Spleen (tissue), 11 donors: ENCODE data around the gene GRIK2. TPM values are rescaled to one million over a fixed set of nuclear protein-coding genes. Genes with fewer than 3 reads are reported as not detected.

Experiments used
- DNase-seq: peaks from one replicate; pipeline ENCODE4 v3.0.0-alpha.2; 2020
- H3K27ac ChIP-seq, 8 donors: fragments of 200-600 bp; sonication (generic) in 7 of 8; 1 replicate in 4 of 8; 2 replicates in 4 of 8; pipeline versions ENCODE4 v1.5.0 to v1.8.0; 2016 to 2021; ENCODE audit warnings: inconsistent platforms in 4 of 8, mild to moderate bottlenecking in 4 of 8, moderate library complexity in 1 of 8
- H3K27me3 ChIP-seq, 7 donors: fragments of 200-600 bp; sonication (generic) in 6 of 7; replicated peaks in 1 of 7; 1 replicate in 4 of 7; 2 replicates in 3 of 7; pipeline versions ENCODE4 v1.5.0 to v1.8.0; 2016 to 2021; ENCODE audit warnings: inconsistent platforms in 3 of 7, mild to moderate bottlenecking in 1 of 7
- H3K36me3 ChIP-seq, 6 donors: fragments of 200-600 bp; sonication (generic) in 5 of 6; 1 replicate in 4 of 6; 2 replicates in 2 of 6; pipeline versions ENCODE4 v1.5.0 to v1.8.0; 2016 to 2021; ENCODE audit warnings: inconsistent platforms in 2 of 6
- H3K4me1 ChIP-seq, 6 donors: fragments of 200-600 bp; sonication (generic) in 5 of 6; 1 replicate in 3 of 6; 2 replicates in 3 of 6; pipeline versions ENCODE4 v1.5.0 to v1.8.0; 2016 to 2021; ENCODE audit warnings: inconsistent platforms in 3 of 6
- H3K4me3 ChIP-seq, 8 donors: fragments of 200-600 bp; sonication (generic) in 7 of 8; 1 replicate in 4 of 8; 2 replicates in 4 of 8; pipeline versions ENCODE4 v1.5.0 to v1.8.0; 2016 to 2021; ENCODE audit warnings: inconsistent platforms in 4 of 8, mild to moderate bottlenecking in 4 of 8, moderate library complexity in 2 of 8
- H3K9me3 ChIP-seq, 8 donors: fragments of 200-600 bp; sonication (generic) in 7 of 8; 1 replicate in 4 of 8; 2 replicates in 4 of 8; pipeline versions ENCODE4 v1.5.0 to v1.8.0; 2016 to 2021; ENCODE audit warnings: inconsistent platforms in 4 of 8
- POLR2A ChIP-seq, 3 donors: fragments of 450-650 bp; IDR thresholded peaks; one replicate each; pipeline ENCODE4 v1.5.1; 2017; ENCODE audit warnings: antibody characterized with exemption in 3 of 3, mild to moderate bottlenecking in 1 of 3
- POLR2AphosphoS5 ChIP-seq, 3 donors: sonication (generic); formaldehyde crosslinking; IDR thresholded peaks; one replicate each; pipeline ENCODE4 v1.5.1; 2017; ENCODE audit warnings: antibody characterized with exemption in 3 of 3
- WGBS, 5 donors: extraction: QIAGEN DNeasy Blood & Tissue Kit in 3 of 5; methylation state at CpG; one replicate each; pipeline versions ENCODE4 v1.1.5 to v1.1.7; 2013 to 2018; 5-methylcytosine and 5-hydroxymethylcytosine counted together
- intact Hi-C: fragments of 100-400 bp; cut with DNase I; formaldehyde crosslinking; loops from one replicate; pipeline ENCODE4 v1.15.0; 2023; ENCODE audit warnings: low total_unique reads
- polyA plus RNA-seq, 3 donors: library from polyadenylated mRNA; stranded (reverse); fragments of 200-250 nt; gene quantifications; one replicate each; pipeline ENCODE4 v1.2.1, GENCODE V29; 2013
- total RNA-seq, 7 donors: library from RNA; depleted of rRNA in 3 of 7; stranded (reverse); fragments of >200 nt in 3 of 7; fragmentation: NEBNext Ultra II Directional in 4 of 7; extraction: Animal tissue kit (Norgen Biotek cat#: 25700) in 4 of 7; gene quantifications; one replicate each; pipeline versions ENCODE4 v1.1.0 to v1.2.1, GENCODE V29; 2016 to 2021
- TF ChIP-seq, protein P1 (sequence below), 11 experiments: fragments of 200-600 bp in 7 of 11; fragments of 450-650 bp in 4 of 11; sonication (generic) in 4 of 11; IDR thresholded peaks in 8 of 11; conservative IDR thresholded peaks in 3 of 11; 1 replicate in 7 of 11; 2 replicates in 4 of 11; pipeline versions ENCODE4 v1.4.0 to v1.8.0; 2016 to 2021; ENCODE audit warnings: antibody characterized with exemption in 11 of 11, inconsistent platforms in 4 of 11, mild to moderate bottlenecking in 1 of 11
- donor health status: healthy with polysubstance abuse.
- donor health status: DM: no; HTN: no; CAD: no; lungs with moderate emphysema.
- donor health status: DM: no; HTN: no; CAD: no.
- donor health status: Bipolar disorder and iron deficiency.
- donor health status: healthy.
- donor health status: DM: no; HTN: no; CAD: no.
- donor health status: DM: yes; HTN: yes; CAD: no.

The GRIK2 gene
- total and polyA plus RNA-seq, 10 donors = 0.07 to 2.7 (median 0.89) TPM

DNA sequence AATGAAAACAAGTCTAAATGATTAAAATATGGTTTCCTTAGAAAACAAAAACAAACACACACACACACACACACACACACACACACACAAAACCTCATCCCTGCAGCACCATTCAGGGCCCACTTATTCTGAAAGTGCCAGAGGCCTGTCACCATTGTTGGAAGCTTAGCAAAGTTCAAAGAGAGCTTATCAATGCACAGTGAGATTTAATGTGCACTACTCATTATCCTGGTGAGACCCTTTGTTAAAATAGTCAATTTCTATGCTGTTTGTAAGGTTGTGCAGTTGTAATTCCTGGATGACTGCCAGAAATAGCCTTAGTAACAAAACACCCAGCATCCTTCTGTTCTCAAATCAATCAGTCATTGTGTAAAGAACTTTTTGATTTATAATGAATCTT is 482.9 kb downstream of the GRIK2 start:
- intact Hi-C loops = no loop called here
- Histone ChIP-seq H3K4me1 (no peaks in the 10 kb centered on the region), H3K27me3 (no peaks in the 10 kb centered on the region), H3K9me3 (peaks cover 0 to 6% (median 0%) of the 10 kb centered on the region in 8 donors), H3K27ac (no peak overlapping the region), H3K36me3 (no peaks in the 10 kb centered on the region), H3K4me3 (no peak overlapping the region)
- no peak for DNase-seq
- no peak for TF ChIP-seq POLR2A (IDR thresholded peaks at IDR 0.05)
- TF ChIP-seq, protein P1, sequence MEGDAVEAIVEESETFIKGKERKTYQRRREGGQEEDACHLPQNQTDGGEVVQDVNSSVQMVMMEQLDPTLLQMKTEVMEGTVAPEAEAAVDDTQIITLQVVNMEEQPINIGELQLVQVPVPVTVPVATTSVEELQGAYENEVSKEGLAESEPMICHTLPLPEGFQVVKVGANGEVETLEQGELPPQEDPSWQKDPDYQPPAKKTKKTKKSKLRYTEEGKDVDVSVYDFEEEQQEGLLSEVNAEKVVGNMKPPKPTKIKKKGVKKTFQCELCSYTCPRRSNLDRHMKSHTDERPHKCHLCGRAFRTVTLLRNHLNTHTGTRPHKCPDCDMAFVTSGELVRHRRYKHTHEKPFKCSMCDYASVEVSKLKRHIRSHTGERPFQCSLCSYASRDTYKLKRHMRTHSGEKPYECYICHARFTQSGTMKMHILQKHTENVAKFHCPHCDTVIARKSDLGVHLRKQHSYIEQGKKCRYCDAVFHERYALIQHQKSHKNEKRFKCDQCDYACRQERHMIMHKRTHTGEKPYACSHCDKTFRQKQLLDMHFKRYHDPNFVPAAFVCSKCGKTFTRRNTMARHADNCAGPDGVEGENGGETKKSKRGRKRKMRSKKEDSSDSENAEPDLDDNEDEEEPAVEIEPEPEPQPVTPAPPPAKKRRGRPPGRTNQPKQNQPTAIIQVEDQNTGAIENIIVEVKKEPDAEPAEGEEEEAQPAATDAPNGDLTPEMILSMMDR (IDR thresholded peaks at IDR 0.05 in 8 of 11, conservative IDR thresholded peaks at IDR 0.05 in 3 of 11) = no peak
- no peak for TF ChIP-seq POLR2AphosphoS5 (IDR thresholded peaks at IDR 0.05)

DNA sequence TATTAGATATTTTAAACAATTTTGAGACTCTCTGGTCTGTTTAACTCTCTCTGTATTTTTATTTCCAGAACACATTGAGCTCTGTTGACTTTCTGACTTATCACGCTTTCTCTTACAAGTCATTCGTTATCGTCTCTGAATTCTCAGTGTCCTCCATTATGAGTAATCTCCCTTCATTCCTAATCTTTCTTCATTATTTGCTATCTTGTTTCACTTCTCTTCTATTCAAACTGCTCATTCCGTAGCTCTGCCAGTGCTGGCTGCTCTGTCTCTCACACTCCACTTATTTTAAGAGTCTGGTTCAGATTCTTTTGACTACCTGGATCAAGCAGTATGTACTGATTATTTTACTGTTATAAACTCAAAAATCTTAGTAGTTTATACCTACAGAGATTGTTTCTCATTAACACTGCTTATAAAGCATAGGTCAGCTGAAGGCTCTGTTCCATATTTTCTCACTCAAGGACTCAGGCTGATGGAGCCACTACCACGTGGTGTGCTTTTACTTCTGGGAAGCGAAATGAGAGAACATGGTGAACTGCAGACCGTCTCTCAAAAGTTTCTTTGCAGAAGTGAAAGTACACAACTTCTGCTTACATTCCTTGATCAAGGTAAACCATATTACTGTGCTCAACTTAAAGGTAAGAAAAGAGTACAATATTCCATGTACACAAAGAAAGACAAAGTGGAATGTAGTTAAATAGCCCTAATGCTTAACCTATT is 485.2 kb downstream of the GRIK2 start:
- WGBS, 5 donors = 77 to 82% (median 79%) methylated on average over 7 of the region's 7 CpGs
- no peak overlapping the region for H3K4me3 ChIP-seq
- TF ChIP-seq POLR2A (IDR thresholded peaks at IDR 0.05) (no peak), POLR2AphosphoS5 (IDR thresholded peaks at IDR 0.05) (no peak)
- TF ChIP-seq, protein P1 (IDR thresholded peaks at IDR 0.05 in 8 of 11, conservative IDR thresholded peaks at IDR 0.05 in 3 of 11) = no peak
- peaks cover 0 to 6% (median 0%) of the 10 kb centered on the region in 8 donors for H3K9me3 ChIP-seq
- intact Hi-C loops = no loop called here
- no peaks in the 10 kb centered on the region for H3K4me1 ChIP-seq
- DNase-seq = no peak
- H3K27ac ChIP-seq = no peak overlapping the region
- H3K27me3 ChIP-seq = no peaks in the 10 kb centered on the region
- no peaks in the 10 kb centered on the region for H3K36me3 ChIP-seq

DNA sequence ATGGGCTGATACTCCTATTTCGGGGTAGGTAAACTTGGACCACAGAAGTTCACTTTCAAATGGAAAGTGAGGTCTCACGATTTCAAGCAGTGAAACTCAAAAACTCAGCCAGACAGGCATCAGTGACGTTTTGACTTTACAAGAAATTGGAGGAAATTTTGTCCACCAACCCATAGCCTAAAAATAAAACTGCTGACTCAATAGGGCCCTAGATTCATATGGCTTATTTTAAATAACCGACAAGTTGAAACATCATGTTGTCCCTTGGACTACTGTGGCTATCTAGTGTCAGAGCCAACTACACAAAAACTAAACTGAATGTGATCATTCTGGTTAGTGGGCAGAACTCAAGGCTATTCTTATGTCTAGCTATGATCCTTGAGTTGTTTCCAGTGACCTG is 486.3 kb downstream of the GRIK2 start:
- Histone ChIP-seq H3K36me3 (no peaks in the 10 kb centered on the region), H3K27ac (no peak overlapping the region), H3K27me3 (no peaks in the 10 kb centered on the region), H3K9me3 (peaks cover 0 to 6% (median 0%) of the 10 kb centered on the region in 8 donors), H3K4me3 (no peak overlapping the region), H3K4me1 (no peaks in the 10 kb centered on the region)
- no peak for DNase-seq
- no peak for TF ChIP-seq POLR2A (IDR thresholded peaks at IDR 0.05)
- WGBS, 5 donors = 63 to 74% (median 67%) methylated on average over 4 of the region's 4 CpGs
- intact Hi-C loops = no loop called here

DNA sequence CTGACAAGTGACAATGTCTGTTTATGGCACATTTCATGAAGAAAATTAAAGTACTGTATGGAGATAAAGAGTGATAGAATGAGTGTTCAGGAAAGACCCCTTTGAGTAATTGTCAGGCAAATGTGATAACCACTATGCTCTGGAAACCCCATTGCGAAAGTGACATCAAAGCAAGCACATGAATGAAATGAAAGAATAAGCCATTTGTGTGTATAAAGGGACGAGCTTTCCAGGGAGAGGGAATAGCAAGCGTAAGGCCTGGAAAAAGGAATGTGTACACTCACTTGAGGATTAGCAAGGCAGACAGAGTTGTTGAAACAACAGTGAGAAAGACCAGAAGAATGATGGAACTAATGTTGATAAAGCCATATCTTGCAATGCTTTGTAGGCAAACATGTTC is 490.0 kb downstream of the GRIK2 start:
- Histone ChIP-seq H3K27me3 (no peaks in the 10 kb centered on the region), H3K27ac (no peak overlapping the region), H3K4me1 (no peaks in the 10 kb centered on the region), H3K9me3 (no peaks in the 10 kb centered on the region), H3K36me3 (no peaks in the 10 kb centered on the region), H3K4me3 (no peak overlapping the region)
- 82 to 96% (median 86%) methylated on average over 3 of the region's 3 CpGs for WGBS, 5 donors
- intact Hi-C loops = no loop called here
- DNase-seq = no peak
- TF ChIP-seq POLR2AphosphoS5 (IDR thresholded peaks at IDR 0.05) (no peak), POLR2A (IDR thresholded peaks at IDR 0.05) (no peak)
- TF ChIP-seq, protein P1 (IDR thresholded peaks at IDR 0.05 in 8 of 11, conservative IDR thresholded peaks at IDR 0.05 in 3 of 11) = no peak
